ENCODE results near the gene KRT35.

- TF ChIP-seq, protein P1, sequence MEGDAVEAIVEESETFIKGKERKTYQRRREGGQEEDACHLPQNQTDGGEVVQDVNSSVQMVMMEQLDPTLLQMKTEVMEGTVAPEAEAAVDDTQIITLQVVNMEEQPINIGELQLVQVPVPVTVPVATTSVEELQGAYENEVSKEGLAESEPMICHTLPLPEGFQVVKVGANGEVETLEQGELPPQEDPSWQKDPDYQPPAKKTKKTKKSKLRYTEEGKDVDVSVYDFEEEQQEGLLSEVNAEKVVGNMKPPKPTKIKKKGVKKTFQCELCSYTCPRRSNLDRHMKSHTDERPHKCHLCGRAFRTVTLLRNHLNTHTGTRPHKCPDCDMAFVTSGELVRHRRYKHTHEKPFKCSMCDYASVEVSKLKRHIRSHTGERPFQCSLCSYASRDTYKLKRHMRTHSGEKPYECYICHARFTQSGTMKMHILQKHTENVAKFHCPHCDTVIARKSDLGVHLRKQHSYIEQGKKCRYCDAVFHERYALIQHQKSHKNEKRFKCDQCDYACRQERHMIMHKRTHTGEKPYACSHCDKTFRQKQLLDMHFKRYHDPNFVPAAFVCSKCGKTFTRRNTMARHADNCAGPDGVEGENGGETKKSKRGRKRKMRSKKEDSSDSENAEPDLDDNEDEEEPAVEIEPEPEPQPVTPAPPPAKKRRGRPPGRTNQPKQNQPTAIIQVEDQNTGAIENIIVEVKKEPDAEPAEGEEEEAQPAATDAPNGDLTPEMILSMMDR (IDR thresholded peaks at IDR 0.05 in 2 of 3, conservative IDR thresholded peaks at IDR 0.05 in 1 of 3; ENCODE audit: borderline replicate concordance in 1 of 3, insufficient read depth in 1 of 3, low read depth in 2 of 3, low read length in 2 of 3), result peak in 2 of 3 experiments; percentile 11 to 22; a peak in 3 of 6 replicates
- no peak for TF ChIP-seq TCF7L2 (IDR thresholded peaks at IDR 0.05; ENCODE audit: borderline replicate concordance, extremely low read depth, insufficient read depth, insufficient read length)
- TF ChIP-seq RAD21 (IDR thresholded peaks at IDR 0.05; ENCODE audit: low read depth), result 0 out of 2 replicates have a peak, but pooled peaks have one; percentile 21
- TF ChIP-seq POLR2A (IDR thresholded peaks at IDR 0.05; ENCODE audit: borderline replicate concordance, extremely low read depth, insufficient read depth, insufficient read length), result no peak
- TF ChIP-seq ZNF274 (IDR thresholded peaks at IDR 0.05; ENCODE audit: low read depth, low read length), result no peak
- no peak for TF ChIP-seq EZH2 (IDR thresholded peaks at IDR 0.05)
- no peak for TF ChIP-seq SIN3A (IDR thresholded peaks at IDR 0.05; ENCODE audit: low read depth)
- TF ChIP-seq POLR2AphosphoS5 (IDR thresholded peaks at IDR 0.05; ENCODE audit: low read depth, low read length), result no peak
- TF ChIP-seq, protein P2, sequence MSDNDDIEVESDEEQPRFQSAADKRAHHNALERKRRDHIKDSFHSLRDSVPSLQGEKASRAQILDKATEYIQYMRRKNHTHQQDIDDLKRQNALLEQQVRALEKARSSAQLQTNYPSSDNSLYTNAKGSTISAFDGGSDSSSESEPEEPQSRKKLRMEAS (IDR thresholded peaks at IDR 0.05), result no peak
- no peak for TF ChIP-seq CBX3 (IDR thresholded peaks at IDR 0.05; ENCODE audit: low read depth)
Measured at GRCh38 chr17:41456204-41456603, 24.7 kb downstream of the KRT35 start.

Data from HCT116 (cell line).